PC-9 (cell line): ENCODE results near the gene SLC26A6. TPM values are rescaled to one million over a fixed set of nuclear protein-coding genes. Genes with fewer than 3 reads are reported as not detected.
A peak's percentile ranks its signal among the peaks of the same experiment; 100 is the strongest.

Source experiments
- BruUV-seq: library from RNA; stranded (reverse); fragments of 400-500 nt; replicated peaks from 2 replicates; lab custom pipeline; 2021; lab: Mats Ljungman, UMichigan
- CTCF ChIA-PET: fragments of 300-600 bp; sonication (Branson Sonifier 250); formaldehyde crosslinking; loops from one replicate; lab custom pipeline; 2022; ENCODE audit warnings: antibody characterized with exemption; lab: Charles Lee
- POLR2A ChIA-PET: fragments of 300-600 bp; sonication (Branson Sonifier 250); formaldehyde crosslinking; loops from one replicate; lab custom pipeline; 2022; ENCODE audit warnings: antibody characterized with exemption; ENCODE audit not compliant: unreplicated experiment; lab: Charles Lee
- DNase-seq, 2 experiments: peaks; one replicate each; pipeline versions ENCODE4 v3.0.0 to v3.0.0-alpha.2; 2015 to 2022; ENCODE audit warnings: mixed read lengths in 1 of 2
- H2AFZ ChIP-seq: fragments of 200-600 bp; sonication (generic); 2 replicates; pipeline ENCODE4 v1.8.1; 2017; ENCODE audit warnings: antibody characterized with exemption
- H3F3A ChIP-seq: fragments of 200-600 bp; sonication (generic); 2 replicates; pipeline ENCODE4 v1.8.1; 2017; ENCODE audit warnings: antibody characterized with exemption, mild to moderate bottlenecking, low read depth; ENCODE audit not compliant: insufficient read depth
- H3K27ac ChIP-seq: fragments of 200-600 bp; sonication (generic); 2 replicates; pipeline ENCODE4 v1.6.1; 2016; ENCODE audit warnings: mixed run types
- H3K27me3 ChIP-seq: fragments of 200-600 bp; sonication (generic); 2 replicates; pipeline ENCODE4 v1.6.1; 2016; ENCODE audit warnings: low read depth, mixed run types; ENCODE audit not compliant: insufficient read depth
- H3K36me3 ChIP-seq: fragments of 200-600 bp; sonication (generic); 2 replicates; pipeline ENCODE4 v1.6.1; 2016; ENCODE audit warnings: low read depth, mixed run types
- H3K4me1 ChIP-seq: fragments of 200-600 bp; sonication (generic); replicated peaks from 2 replicates; pipeline ENCODE4 v1.6.1; 2016; ENCODE audit warnings: mixed run types; ENCODE audit not compliant: insufficient read depth
- H3K4me2 ChIP-seq: fragments of 200-600 bp; sonication (generic); 2 replicates; pipeline ENCODE4 v1.6.1; 2017; ENCODE audit warnings: mixed run types
- H3K4me3 ChIP-seq: fragments of 200-600 bp; sonication (generic); 2 replicates; pipeline ENCODE4 v1.6.1; 2016; ENCODE audit warnings: mixed run types
- H3K79me2 ChIP-seq: fragments of 200-600 bp; sonication (generic); 2 replicates; pipeline ENCODE4 v1.6.1; 2017; ENCODE audit warnings: low read depth, mixed run types
- H3K9me2 ChIP-seq: fragments of 200-600 bp; sonication (generic); 2 replicates; pipeline ENCODE4 v1.8.1; 2017; ENCODE audit warnings: mild to moderate bottlenecking; ENCODE audit not compliant: insufficient read depth
- H3K9me3 ChIP-seq: fragments of 200-600 bp; sonication (generic); 2 replicates; pipeline ENCODE4 v1.8.1; 2016; ENCODE audit warnings: low read depth; ENCODE audit not compliant: insufficient read depth
- H4K20me1 ChIP-seq: fragments of 200-600 bp; sonication (generic); 2 replicates; pipeline ENCODE4 v1.8.1; 2017; ENCODE audit not compliant: insufficient read depth
- CTCF ChIP-seq: fragments of 200-600 bp; sonication (generic); conservative IDR thresholded peaks from 2 replicates; pipeline ENCODE4 v1.6.1; 2017; ENCODE audit warnings: mixed run types, antibody characterized with exemption, mild to moderate bottlenecking, moderate library complexity
- EZH2 ChIP-seq: fragments of 200-600 bp; sonication (generic); IDR thresholded peaks from 2 replicates; pipeline ENCODE4 v1.8.0; 2017; ENCODE audit warnings: antibody characterized with exemption, low read depth
- intact Hi-C: fragments of 100-400 bp; cut with micrococcal nuclease; formaldehyde crosslinking; loops from one replicate; pipeline ENCODE4 v1.10.0; 2022; ENCODE audit not compliant: unreplicated experiment
- total RNA-seq: library from RNA; stranded (reverse); gene quantifications from 2 replicates; pipeline ENCODE4 v1.2.3, GENCODE V29; 2021

Gene SLC26A6
- total RNA-seq, 1 experiment from 2014 or later: 18.7 TPM

DNA sequence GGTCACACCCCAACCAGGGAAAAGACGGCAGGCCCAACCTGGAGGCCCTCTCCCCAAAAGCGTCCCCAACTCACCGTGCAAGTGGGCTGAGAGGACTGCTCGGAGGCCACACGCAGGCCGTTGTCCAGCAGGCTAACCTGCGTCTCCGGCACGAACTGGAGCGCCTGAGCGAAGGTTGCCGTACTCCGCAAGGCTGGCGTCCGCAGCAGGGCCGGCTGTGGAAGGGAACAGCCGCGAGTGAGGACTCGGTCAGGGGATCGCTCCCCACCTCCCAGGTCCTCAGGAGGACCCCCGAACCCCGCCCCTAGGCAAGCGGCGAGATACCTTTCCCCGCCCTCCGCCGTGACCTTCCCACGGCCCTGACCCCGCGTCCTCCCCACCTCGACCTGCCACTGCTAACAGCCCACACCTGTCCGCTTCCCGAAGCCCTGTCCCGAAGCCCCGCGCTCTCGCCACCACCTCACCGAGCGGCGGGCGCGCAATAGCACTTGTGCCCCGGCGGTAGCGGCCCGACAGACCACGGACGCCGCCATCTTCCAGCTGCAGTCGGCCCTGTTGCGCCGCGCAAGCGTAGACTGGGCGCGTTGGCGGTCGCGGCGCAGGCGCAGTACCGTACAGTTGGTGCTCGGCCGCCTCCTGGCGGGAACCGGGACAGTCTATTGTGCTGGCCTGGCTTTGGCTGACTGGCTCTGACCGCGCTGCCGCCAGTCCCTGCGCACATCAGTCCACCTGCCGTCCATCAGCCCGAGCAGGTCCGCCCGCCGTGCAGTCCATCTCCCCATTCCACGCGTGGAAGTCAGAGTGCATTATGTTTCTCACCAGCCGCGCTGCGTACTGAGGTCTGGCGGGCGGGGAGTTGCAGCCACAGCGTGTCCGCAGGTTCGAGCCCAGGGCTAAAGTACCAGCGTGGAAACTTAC lies 25.9 kb downstream of the SLC26A6 start, which contains the start of gene UQCRC1:
UQCRC1 (minus strand) TSS at position 559 of the 918 bp plus-strand sequence; CDS start at position 533, 26 bp downstream.
- H3K27me3 ChIP-seq: no peaks in the 10 kb centered on the region
- H3K4me2 ChIP-seq: peak within 1 kb of the TSS; percentile 85
- H2AFZ ChIP-seq: peak within 1 kb of the TSS; percentile 88
- H3F3A ChIP-seq: peaks cover 16% of the 10 kb centered on the region
- H3K9me2 ChIP-seq: no peaks in the 10 kb centered on the region
- peaks cover 19% of the 10 kb centered on the region for H3K79me2 ChIP-seq
- H3K4me1 ChIP-seq: peaks cover 22% of the 10 kb centered on the region
- H3K4me3 ChIP-seq: peak within 1 kb of the TSS; percentile 65
- CTCF ChIA-PET: interaction anchor here (0.6 kb wide), 1 partner anchor 1144 kb away, joined by 3 read pairs; no protein-coding TSS in a partner anchor
- POLR2A ChIA-PET: no interaction called here
- no TSS peak for BruUV-seq
- TF ChIP-seq EZH2: no peak
- TF ChIP-seq CTCF: peak; percentile 60; the same call in 1 of the 2 replicates
- H3K27ac ChIP-seq: peak within 1 kb of the TSS; percentile 54
- peak; percentile 79 to 93 for DNase-seq
- intact Hi-C loops: loop anchor here (1.0 to 2.0 kb wide), 3 partner anchors 11 to 44 kb away; partner anchors contain the start of gene SLC26A6
- no peaks in the 10 kb centered on the region for H4K20me1 ChIP-seq
- no peaks in the 10 kb centered on the region for H3K9me3 ChIP-seq
- H3K36me3 ChIP-seq: 0 out of 2 replicates have a peak, but pooled peaks cover 3% of the 10 kb centered on the region

GRCh38 chr3:48607519-48607918 lies 27.7 kb downstream of the SLC26A6 start:
- TF ChIP-seq CTCF (no peak), EZH2 (no peak)
- H3K9me3 ChIP-seq: no peaks in the 10 kb centered on the region
- POLR2A ChIA-PET: interaction anchor here (0.7 kb wide), 1 partner anchor 20 kb away, joined by 3 read pairs; no protein-coding TSS in a partner anchor
- peaks cover 19% of the 10 kb centered on the region for H3K79me2 ChIP-seq
- CTCF ChIA-PET: no interaction called here
- no TSS peak for BruUV-seq
- no peak overlapping the region for H3K27ac ChIP-seq
- H3K4me2 ChIP-seq: no peak overlapping the region; the same call in 1 of the 2 replicates
- intact Hi-C loops: no loop called here
- no peaks in the 10 kb centered on the region for H3K27me3 ChIP-seq
- no peak overlapping the region for H2AFZ ChIP-seq
- peaks cover 5% of the 10 kb centered on the region; the same call in 1 of the 2 replicates for H3F3A ChIP-seq
- DNase-seq: no peak
- H4K20me1 ChIP-seq: no peaks in the 10 kb centered on the region
- peaks cover 3% of the 10 kb centered on the region; the same call in 1 of the 2 replicates for H3K36me3 ChIP-seq
- H3K4me3 ChIP-seq: no peak overlapping the region
- no peaks in the 10 kb centered on the region for H3K9me2 ChIP-seq
- peaks cover 11% of the 10 kb centered on the region for H3K4me1 ChIP-seq

GRCh38 chr3:48601622-48601994 lies 33.7 kb downstream of the SLC26A6 start:
- H3K9me2 ChIP-seq: no peaks in the 10 kb centered on the region
- H4K20me1 ChIP-seq: no peaks in the 10 kb centered on the region
- ChIA-PET CTCF (no interaction called here), POLR2A (no interaction called here)
- H3K27me3 ChIP-seq: no peaks in the 10 kb centered on the region
- peaks cover 27% of the 10 kb centered on the region for H3F3A ChIP-seq
- H3K4me1 ChIP-seq: peaks cover 31% of the 10 kb centered on the region
- no peak for TF ChIP-seq CTCF
- TF ChIP-seq EZH2: no peak
- no peak overlapping the region for H3K4me2 ChIP-seq
- no peaks in the 10 kb centered on the region for H3K79me2 ChIP-seq
- no peaks in the 10 kb centered on the region; the same call in 1 of the 2 replicates for H3K36me3 ChIP-seq
- no peaks in the 10 kb centered on the region for H3K9me3 ChIP-seq
- BruUV-seq: no TSS peak
- intact Hi-C loops: no loop called here
- no peak overlapping the region for H3K4me3 ChIP-seq
- no peak overlapping the region for H2AFZ ChIP-seq
- no peak for DNase-seq
- H3K27ac ChIP-seq: no peak overlapping the region
